ENCODE measurements around the gene PI4KA.
"Not testable (repeated sequence)": the region's sequence is repeated elsewhere in the genome, so short reads cannot be mapped to it uniquely, and the experiment has no call there.

DNA sequence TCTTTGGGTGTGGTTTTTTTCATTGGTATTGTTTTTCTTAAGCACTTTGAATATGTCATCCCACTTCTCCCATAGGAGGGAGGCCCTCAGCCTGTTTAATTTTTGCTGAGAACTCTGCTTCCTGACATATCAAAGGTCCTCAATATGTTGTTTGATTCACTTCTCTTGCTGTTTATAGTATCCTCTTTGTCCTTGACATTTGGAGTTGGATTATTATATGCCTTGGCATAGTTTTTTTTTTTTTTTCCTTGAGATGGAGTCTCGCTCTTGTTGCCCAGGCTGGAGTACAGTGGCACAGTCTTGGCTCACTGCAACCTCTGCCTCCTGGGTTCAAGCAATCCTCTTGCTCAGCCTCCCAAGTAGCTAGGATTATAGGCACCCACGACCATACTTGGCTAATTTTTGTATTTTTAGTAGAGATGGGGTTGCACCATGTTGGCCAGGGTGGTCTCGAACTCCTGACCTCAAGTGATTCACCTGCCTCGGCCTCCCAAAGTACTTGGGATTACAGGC, 196.0 kb downstream of the PI4KA start:
- TF ChIP-seq POLR2A (IDR thresholded peaks at IDR 0.05) = not testable (repeated sequence)
- TF ChIP-seq, protein P1, sequence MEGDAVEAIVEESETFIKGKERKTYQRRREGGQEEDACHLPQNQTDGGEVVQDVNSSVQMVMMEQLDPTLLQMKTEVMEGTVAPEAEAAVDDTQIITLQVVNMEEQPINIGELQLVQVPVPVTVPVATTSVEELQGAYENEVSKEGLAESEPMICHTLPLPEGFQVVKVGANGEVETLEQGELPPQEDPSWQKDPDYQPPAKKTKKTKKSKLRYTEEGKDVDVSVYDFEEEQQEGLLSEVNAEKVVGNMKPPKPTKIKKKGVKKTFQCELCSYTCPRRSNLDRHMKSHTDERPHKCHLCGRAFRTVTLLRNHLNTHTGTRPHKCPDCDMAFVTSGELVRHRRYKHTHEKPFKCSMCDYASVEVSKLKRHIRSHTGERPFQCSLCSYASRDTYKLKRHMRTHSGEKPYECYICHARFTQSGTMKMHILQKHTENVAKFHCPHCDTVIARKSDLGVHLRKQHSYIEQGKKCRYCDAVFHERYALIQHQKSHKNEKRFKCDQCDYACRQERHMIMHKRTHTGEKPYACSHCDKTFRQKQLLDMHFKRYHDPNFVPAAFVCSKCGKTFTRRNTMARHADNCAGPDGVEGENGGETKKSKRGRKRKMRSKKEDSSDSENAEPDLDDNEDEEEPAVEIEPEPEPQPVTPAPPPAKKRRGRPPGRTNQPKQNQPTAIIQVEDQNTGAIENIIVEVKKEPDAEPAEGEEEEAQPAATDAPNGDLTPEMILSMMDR (IDR thresholded peaks at IDR 0.05) = not testable (repeated sequence)

Data from body of pancreas (tissue), 4 donors.